GM12874 (cell line): Measurements from ENCODE around the gene RPTOR.

Source experiments
- TF ChIP-seq, protein P1 (sequence below): IDR thresholded peaks from 2 replicates; pipeline ENCODE4 v1.5.1; 2011; ENCODE audit warnings: low read depth, mild to moderate bottlenecking, control low read depth, low read length, moderate library complexity; ENCODE audit not compliant: insufficient read depth

Gene RPTOR

DNA sequence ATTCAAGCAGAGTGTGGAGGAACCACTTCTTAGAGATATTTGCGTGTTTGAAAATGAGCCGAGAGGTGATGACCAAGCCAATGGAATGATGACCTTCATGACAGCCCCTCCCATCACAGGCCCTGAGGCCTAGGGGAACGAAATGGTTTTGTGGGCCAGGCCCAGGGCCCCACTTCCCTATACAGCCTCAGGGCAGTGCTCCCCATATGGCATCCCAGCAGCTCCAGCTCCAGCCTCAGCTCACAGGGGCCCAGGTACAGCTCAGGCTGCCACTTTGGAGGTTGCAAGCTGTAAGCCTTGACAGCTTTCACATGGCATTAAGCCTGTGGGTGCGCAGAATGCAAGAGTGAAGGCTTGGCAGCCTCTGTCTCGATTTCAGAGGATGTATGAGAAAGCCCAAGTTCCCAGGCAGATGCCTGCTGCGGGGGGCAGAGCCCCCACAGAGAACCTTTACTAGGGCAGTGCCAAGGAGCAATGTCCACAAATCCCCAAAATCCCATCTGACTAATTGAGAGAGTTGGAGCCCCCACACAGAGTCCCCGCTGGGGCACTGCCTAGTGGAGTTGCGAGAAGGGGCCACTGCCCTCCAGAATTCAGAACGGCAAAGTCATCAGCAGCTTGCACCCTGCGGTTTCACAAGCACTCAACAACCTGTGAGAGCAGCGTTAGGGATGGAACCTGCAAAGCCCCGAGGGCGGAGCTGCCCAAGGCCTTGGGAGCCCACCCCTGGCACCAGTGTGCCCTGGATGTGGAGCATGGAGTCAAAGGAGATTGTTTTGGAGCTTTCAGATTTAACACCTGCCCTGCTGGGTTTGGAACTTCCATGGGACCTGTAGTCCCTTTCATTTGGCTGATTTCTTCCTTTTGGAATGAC is 468.2 kb downstream of the RPTOR start:
- TF ChIP-seq, protein P1, sequence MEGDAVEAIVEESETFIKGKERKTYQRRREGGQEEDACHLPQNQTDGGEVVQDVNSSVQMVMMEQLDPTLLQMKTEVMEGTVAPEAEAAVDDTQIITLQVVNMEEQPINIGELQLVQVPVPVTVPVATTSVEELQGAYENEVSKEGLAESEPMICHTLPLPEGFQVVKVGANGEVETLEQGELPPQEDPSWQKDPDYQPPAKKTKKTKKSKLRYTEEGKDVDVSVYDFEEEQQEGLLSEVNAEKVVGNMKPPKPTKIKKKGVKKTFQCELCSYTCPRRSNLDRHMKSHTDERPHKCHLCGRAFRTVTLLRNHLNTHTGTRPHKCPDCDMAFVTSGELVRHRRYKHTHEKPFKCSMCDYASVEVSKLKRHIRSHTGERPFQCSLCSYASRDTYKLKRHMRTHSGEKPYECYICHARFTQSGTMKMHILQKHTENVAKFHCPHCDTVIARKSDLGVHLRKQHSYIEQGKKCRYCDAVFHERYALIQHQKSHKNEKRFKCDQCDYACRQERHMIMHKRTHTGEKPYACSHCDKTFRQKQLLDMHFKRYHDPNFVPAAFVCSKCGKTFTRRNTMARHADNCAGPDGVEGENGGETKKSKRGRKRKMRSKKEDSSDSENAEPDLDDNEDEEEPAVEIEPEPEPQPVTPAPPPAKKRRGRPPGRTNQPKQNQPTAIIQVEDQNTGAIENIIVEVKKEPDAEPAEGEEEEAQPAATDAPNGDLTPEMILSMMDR = no peak

DNA sequence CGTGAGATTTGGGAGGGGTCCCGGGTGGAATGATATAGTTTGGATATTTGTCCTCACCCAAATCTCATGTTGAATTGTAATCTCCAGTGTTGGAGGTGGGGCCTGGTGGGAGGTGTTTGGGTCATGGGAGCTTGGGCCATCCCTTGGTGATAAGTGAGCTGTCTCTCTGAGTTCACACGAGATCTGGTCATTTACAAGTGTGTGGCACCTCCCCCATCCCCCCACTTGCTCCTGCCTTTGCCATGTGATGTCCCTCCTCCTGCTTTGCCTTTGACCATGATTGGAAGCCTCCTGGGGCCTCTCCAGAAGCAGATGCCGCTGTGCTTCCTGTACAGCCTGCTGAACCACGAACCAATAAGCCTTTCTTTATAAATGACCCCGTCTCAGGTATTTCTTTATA is 469.0 kb downstream of the RPTOR start:
- TF ChIP-seq, protein P1 = no peak

DNA sequence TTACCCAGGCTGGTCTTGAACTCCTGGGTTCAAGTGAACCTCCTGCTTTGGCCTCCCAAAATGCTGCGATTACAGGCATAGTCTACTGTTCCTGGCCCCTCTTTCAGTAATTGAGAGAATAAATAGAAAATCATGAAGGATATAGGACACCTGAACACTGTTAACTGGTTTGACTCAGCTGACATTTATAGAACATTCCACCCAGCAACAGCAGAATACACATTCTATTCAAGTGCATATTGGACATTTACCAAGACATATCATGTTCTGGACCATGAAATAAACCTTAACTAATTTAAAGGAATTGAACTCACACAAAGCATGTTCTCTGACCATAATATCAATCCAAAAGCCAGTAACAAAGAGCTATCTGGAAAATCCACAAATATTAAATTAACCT is 470.5 kb downstream of the RPTOR start:
- TF ChIP-seq, protein P1 = no peak
